ENCODE results near the gene NT5C2.

DNA sequence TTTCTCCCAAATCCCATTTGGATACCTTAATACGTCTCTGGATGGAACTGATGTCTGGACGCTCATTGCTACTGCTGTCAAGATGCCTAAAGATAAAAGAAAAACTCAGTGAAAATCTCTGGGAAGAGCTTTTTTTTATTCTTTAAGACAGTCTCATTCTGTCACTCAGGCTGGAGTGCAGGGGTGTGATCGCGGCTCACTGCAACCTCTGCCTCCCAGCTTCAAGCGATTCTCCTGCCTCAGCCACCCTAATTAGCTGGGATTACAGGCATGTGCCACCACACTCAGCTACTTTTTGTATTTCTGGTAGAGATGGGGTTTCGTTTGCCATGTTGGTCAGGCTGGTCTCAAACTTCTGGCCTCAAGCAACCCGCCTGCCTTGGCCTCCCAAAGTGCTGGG lies 102.2 kb downstream of the NT5C2 start:
- TF ChIP-seq, protein P1, sequence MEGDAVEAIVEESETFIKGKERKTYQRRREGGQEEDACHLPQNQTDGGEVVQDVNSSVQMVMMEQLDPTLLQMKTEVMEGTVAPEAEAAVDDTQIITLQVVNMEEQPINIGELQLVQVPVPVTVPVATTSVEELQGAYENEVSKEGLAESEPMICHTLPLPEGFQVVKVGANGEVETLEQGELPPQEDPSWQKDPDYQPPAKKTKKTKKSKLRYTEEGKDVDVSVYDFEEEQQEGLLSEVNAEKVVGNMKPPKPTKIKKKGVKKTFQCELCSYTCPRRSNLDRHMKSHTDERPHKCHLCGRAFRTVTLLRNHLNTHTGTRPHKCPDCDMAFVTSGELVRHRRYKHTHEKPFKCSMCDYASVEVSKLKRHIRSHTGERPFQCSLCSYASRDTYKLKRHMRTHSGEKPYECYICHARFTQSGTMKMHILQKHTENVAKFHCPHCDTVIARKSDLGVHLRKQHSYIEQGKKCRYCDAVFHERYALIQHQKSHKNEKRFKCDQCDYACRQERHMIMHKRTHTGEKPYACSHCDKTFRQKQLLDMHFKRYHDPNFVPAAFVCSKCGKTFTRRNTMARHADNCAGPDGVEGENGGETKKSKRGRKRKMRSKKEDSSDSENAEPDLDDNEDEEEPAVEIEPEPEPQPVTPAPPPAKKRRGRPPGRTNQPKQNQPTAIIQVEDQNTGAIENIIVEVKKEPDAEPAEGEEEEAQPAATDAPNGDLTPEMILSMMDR (IDR thresholded peaks at IDR 0.05) = no peak
- no peak for TF ChIP-seq ZFX (IDR thresholded peaks at IDR 0.05; ENCODE audit: borderline replicate concordance)
